Measurements from ENCODE around the gene PPM1H.
A peak's percentile ranks its signal among the peaks of the same experiment; 100 is the strongest.

The PPM1H gene

GRCh38 chr12:62686938-62687337, 248.0 kb downstream of the PPM1H start:
- Histone ChIP-seq H3K4me1 (ENCODE audit: control insufficient read depth, insufficient read depth, low read length) (peaks cover 47% of the 10 kb centered on the region), H3K36me3 (ENCODE audit: control insufficient read depth, insufficient read depth, low read length, severe bottlenecking) (no peaks in the 10 kb centered on the region), H3K9ac (ENCODE audit: low read length) (peak overlapping the region; percentile 16), H3K4me3 (ENCODE audit: low read length) (no peak overlapping the region), H3K9me3 (ENCODE audit: control insufficient read depth, low read length) (no peaks in the 10 kb centered on the region), H3K27me3 (replicated peaks; ENCODE audit: control insufficient read depth, insufficient read depth, low read length) (no peaks in the 10 kb centered on the region)
- peak; percentile 10 for DNase-seq (ENCODE audit: low read depth)

- DNase-seq (ENCODE audit: low read depth): peak; percentile 73
These were observed 250.2 kb downstream of the PPM1H start for GRCh38 chr12:62684570-62685295.

GRCh38 chr12:62683776-62684569, 251.0 kb downstream of the PPM1H start:
- H3K36me3 ChIP-seq (ENCODE audit: control insufficient read depth, insufficient read depth, low read length, severe bottlenecking): no peaks in the 10 kb centered on the region
- peak overlapping the region; percentile 90 for H3K9ac ChIP-seq (ENCODE audit: low read length)
- H3K4me1 ChIP-seq (ENCODE audit: control insufficient read depth, insufficient read depth, low read length): peaks cover 39% of the 10 kb centered on the region
- no peaks in the 10 kb centered on the region for H3K27me3 ChIP-seq (replicated peaks; ENCODE audit: control insufficient read depth, insufficient read depth, low read length)
- H3K4me3 ChIP-seq (ENCODE audit: low read length): peak overlapping the region; percentile 71
- H3K9me3 ChIP-seq (ENCODE audit: control insufficient read depth, low read length): no peaks in the 10 kb centered on the region
- DNase-seq (ENCODE audit: low read depth): peak; percentile 73

More at GRCh38 chr12:62684570-62685295, 250.2 kb downstream of the PPM1H start:
- peaks cover 46% of the 10 kb centered on the region for H3K4me1 ChIP-seq (ENCODE audit: control insufficient read depth, insufficient read depth, low read length)
- peak overlapping the region; percentile 90 for H3K9ac ChIP-seq (ENCODE audit: low read length)
- H3K27me3 ChIP-seq (replicated peaks; ENCODE audit: control insufficient read depth, insufficient read depth, low read length): no peaks in the 10 kb centered on the region
- H3K36me3 ChIP-seq (ENCODE audit: control insufficient read depth, insufficient read depth, low read length, severe bottlenecking): no peaks in the 10 kb centered on the region
- H3K9me3 ChIP-seq (ENCODE audit: control insufficient read depth, low read length): no peaks in the 10 kb centered on the region
- H3K4me3 ChIP-seq (ENCODE audit: low read length): peak overlapping the region; percentile 71

GRCh38 chr12:62681306-62681705, 253.6 kb downstream of the PPM1H start:
- DNase-seq (ENCODE audit: low read depth): no peak
- Histone ChIP-seq H3K9me3 (ENCODE audit: control insufficient read depth, low read length) (peaks cover 4% of the 10 kb centered on the region), H3K27me3 (replicated peaks; ENCODE audit: control insufficient read depth, insufficient read depth, low read length) (no peaks in the 10 kb centered on the region), H3K36me3 (ENCODE audit: control insufficient read depth, insufficient read depth, low read length, severe bottlenecking) (no peaks in the 10 kb centered on the region), H3K4me3 (ENCODE audit: low read length) (no peak overlapping the region), H3K4me1 (ENCODE audit: control insufficient read depth, insufficient read depth, low read length) (peaks cover 26% of the 10 kb centered on the region), H3K9ac (ENCODE audit: low read length) (no peak overlapping the region)

- peaks cover 4% of the 10 kb centered on the region for H3K9me3 ChIP-seq (ENCODE audit: control insufficient read depth, low read length)
- H3K4me1 ChIP-seq (ENCODE audit: control insufficient read depth, insufficient read depth, low read length): peaks cover 17% of the 10 kb centered on the region
- H3K9ac ChIP-seq (ENCODE audit: low read length): no peak overlapping the region
- no peaks in the 10 kb centered on the region for H3K27me3 ChIP-seq (replicated peaks; ENCODE audit: control insufficient read depth, insufficient read depth, low read length)
- no peak overlapping the region for H3K4me3 ChIP-seq (ENCODE audit: low read length)
- H3K36me3 ChIP-seq (ENCODE audit: control insufficient read depth, insufficient read depth, low read length, severe bottlenecking): no peaks in the 10 kb centered on the region
- no peak for DNase-seq (ENCODE audit: low read depth)
These were observed 255.3 kb downstream of the PPM1H start for GRCh38 chr12:62679608-62680007.

- Histone ChIP-seq H3K9ac (ENCODE audit: low read length) (no peak overlapping the region), H3K9me3 (ENCODE audit: control insufficient read depth, low read length) (peaks cover 4% of the 10 kb centered on the region), H3K4me1 (ENCODE audit: control insufficient read depth, insufficient read depth, low read length) (no peaks in the 10 kb centered on the region), H3K27me3 (replicated peaks; ENCODE audit: control insufficient read depth, insufficient read depth, low read length) (no peaks in the 10 kb centered on the region), H3K36me3 (ENCODE audit: control insufficient read depth, insufficient read depth, low read length, severe bottlenecking) (no peaks in the 10 kb centered on the region), H3K4me3 (ENCODE audit: low read length) (no peak overlapping the region)
- no peak for DNase-seq (ENCODE audit: low read depth)
These were observed 257.6 kb downstream of the PPM1H start for GRCh38 chr12:62677355-62677754.

GRCh38 chr12:62676521-62677307, 258.2 kb downstream of the PPM1H start:
- no peak overlapping the region for H3K4me3 ChIP-seq (ENCODE audit: low read length)
- no peak for DNase-seq (ENCODE audit: low read depth)

GRCh38 chr12:62673028-62673815, 261.7 kb downstream of the PPM1H start:
- no peaks in the 10 kb centered on the region for H3K4me1 ChIP-seq (ENCODE audit: control insufficient read depth, insufficient read depth, low read length)
- H3K4me3 ChIP-seq (ENCODE audit: low read length): no peak overlapping the region
- no peaks in the 10 kb centered on the region for H3K36me3 ChIP-seq (ENCODE audit: control insufficient read depth, insufficient read depth, low read length, severe bottlenecking)
- H3K9me3 ChIP-seq (ENCODE audit: control insufficient read depth, low read length): peaks cover 4% of the 10 kb centered on the region
- H3K27me3 ChIP-seq (replicated peaks; ENCODE audit: control insufficient read depth, insufficient read depth, low read length): no peaks in the 10 kb centered on the region
- H3K9ac ChIP-seq (ENCODE audit: low read length): no peak overlapping the region
- DNase-seq (ENCODE audit: low read depth): no peak

More at GRCh38 chr12:62676521-62677307, 258.2 kb downstream of the PPM1H start:
- no peak overlapping the region for H3K9ac ChIP-seq (ENCODE audit: low read length)
- no peaks in the 10 kb centered on the region for H3K27me3 ChIP-seq (replicated peaks; ENCODE audit: control insufficient read depth, insufficient read depth, low read length)
- H3K36me3 ChIP-seq (ENCODE audit: control insufficient read depth, insufficient read depth, low read length, severe bottlenecking): no peaks in the 10 kb centered on the region
- no peaks in the 10 kb centered on the region for H3K4me1 ChIP-seq (ENCODE audit: control insufficient read depth, insufficient read depth, low read length)
- peaks cover 4% of the 10 kb centered on the region for H3K9me3 ChIP-seq (ENCODE audit: control insufficient read depth, low read length)

- no peak overlapping the region for H3K4me3 ChIP-seq (ENCODE audit: low read length)
- no peak overlapping the region for H3K9ac ChIP-seq (ENCODE audit: low read length)
- no peak for DNase-seq (ENCODE audit: low read depth)
- no peaks in the 10 kb centered on the region for H3K9me3 ChIP-seq (ENCODE audit: control insufficient read depth, low read length)
- no peaks in the 10 kb centered on the region for H3K27me3 ChIP-seq (replicated peaks; ENCODE audit: control insufficient read depth, insufficient read depth, low read length)
- H3K4me1 ChIP-seq (ENCODE audit: control insufficient read depth, insufficient read depth, low read length): no peaks in the 10 kb centered on the region
- no peaks in the 10 kb centered on the region for H3K36me3 ChIP-seq (ENCODE audit: control insufficient read depth, insufficient read depth, low read length, severe bottlenecking)
These were observed 263.8 kb downstream of the PPM1H start for GRCh38 chr12:62670986-62671720.

- Histone ChIP-seq H3K9ac (ENCODE audit: low read length) (no peak overlapping the region), H3K4me3 (ENCODE audit: low read length) (no peak overlapping the region), H3K27me3 (replicated peaks; ENCODE audit: control insufficient read depth, insufficient read depth, low read length) (no peaks in the 10 kb centered on the region), H3K36me3 (ENCODE audit: control insufficient read depth, insufficient read depth, low read length, severe bottlenecking) (no peaks in the 10 kb centered on the region), H3K9me3 (ENCODE audit: control insufficient read depth, low read length) (no peaks in the 10 kb centered on the region), H3K4me1 (ENCODE audit: control insufficient read depth, insufficient read depth, low read length) (no peaks in the 10 kb centered on the region)
- DNase-seq (ENCODE audit: low read depth): no peak
These were observed 266.2 kb downstream of the PPM1H start for GRCh38 chr12:62668782-62669181.

Data from adipocyte (in vitro differentiated cells).